GM12878 (cell line): ENCODE data around the gene DLD. TPM values are rescaled to one million over a fixed set of nuclear protein-coding genes. Genes with fewer than 3 reads are reported as not detected.
"Not testable (repeated sequence)": the region's sequence is repeated elsewhere in the genome, so short reads cannot be mapped to it uniquely, and the experiment has no call there.

ENCODE experiments used
- ATAC-seq: fragments of 200-7000 bp; cut with Tn5 transposase; 3 replicates; pipeline ENCODE4 v1.9.1; 2020; ENCODE audit warnings: mild to moderate bottlenecking, moderate library complexity
- BruUV-seq: library from RNA; stranded (reverse); fragments of 400-500 nt; replicated peaks from 2 replicates; lab custom pipeline; 2021; lab: Mats Ljungman, UMichigan
- CTCF ChIA-PET: fragments of 300-600 bp; sonication (Branson Sonifier 250); formaldehyde crosslinking; extraction: SDS; loops from one replicate; lab custom pipeline; 2021; ENCODE audit warnings: inconsistent platforms; lab: Yijun Ruan, JAX
- POLR2A ChIA-PET: fragments of 350-600 bp; formaldehyde crosslinking; extraction: SDS; loops from one replicate; lab custom pipeline; 2021; ENCODE audit warnings: inconsistent platforms; lab: Charles Lee
- RAD21 ChIA-PET: fragments of 300-600 bp; sonication (Branson Sonifier 250); formaldehyde crosslinking; loops from one replicate; lab custom pipeline; 2023; ENCODE audit warnings: antibody characterized with exemption; ENCODE audit not compliant: unreplicated experiment; lab: Charles Lee
- SMC1A ChIA-PET: fragments of 300-600 bp; sonication (Branson Sonifier 250); formaldehyde crosslinking; loops from one replicate; lab custom pipeline; 2023; ENCODE audit not compliant: unreplicated experiment, uncharacterized antibody; lab: Charles Lee
- DNase-seq: peaks from one replicate; pipeline ENCODE4 v3.0.0-alpha.2; 2011; ENCODE audit warnings: low read depth, low spot score
- FAIRE-seq: peaks from 3 replicates; lab custom pipeline; 2011; peaks lifted over from hg19 to GRCh38; lab: Jason Lieb, UNC
- H2AFZ ChIP-seq: 2 replicates; pipeline ENCODE4 v1.6.0; 2011; ENCODE audit warnings: low read depth, low read length, control low read depth; ENCODE audit not compliant: control insufficient read depth
- H3K27ac ChIP-seq: 2 replicates; pipeline ENCODE4 v1.5.1; 2011; ENCODE audit warnings: control low read depth; ENCODE audit not compliant: control insufficient read depth, insufficient read depth
- H3K27me3 ChIP-seq, 2 experiments: replicated peaks in 1 of 2; 2 replicates each; pipeline versions ENCODE4 v1.6.0 to v1.6.1; 2011; ENCODE audit warnings: low read length in 1 of 2; ENCODE audit not compliant: control insufficient read depth in 2 of 2, insufficient read depth in 2 of 2
- H3K36me3 ChIP-seq, 2 experiments: 2 replicates each; pipeline ENCODE4 v1.5.1; 2011; ENCODE audit warnings: low read length in 1 of 2; ENCODE audit not compliant: control insufficient read depth in 2 of 2, insufficient read depth in 2 of 2
- H3K4me1 ChIP-seq: 2 replicates; pipeline ENCODE4 v1.6.1; 2011; ENCODE audit warnings: mild to moderate bottlenecking, low read length, moderate library complexity, mixed read lengths; ENCODE audit not compliant: control insufficient read depth, insufficient read depth
- H3K4me2 ChIP-seq: 2 replicates; pipeline ENCODE4 v1.6.0; 2011; ENCODE audit warnings: control low read depth; ENCODE audit not compliant: control insufficient read depth, insufficient read depth
- H3K4me3 ChIP-seq: fragments of 200-600 bp; sonication (generic); 2 replicates; pipeline ENCODE4 v1.5.1; 2016
- H3K79me2 ChIP-seq: 2 replicates; pipeline ENCODE4 v1.6.0; 2011; ENCODE audit warnings: low read length; ENCODE audit not compliant: control insufficient read depth, insufficient read depth
- H3K9ac ChIP-seq: 2 replicates; pipeline ENCODE4 v1.8.0; 2011; ENCODE audit warnings: low read length, control low read depth, mixed read lengths; ENCODE audit not compliant: control insufficient read depth, insufficient read depth
- H3K9me3 ChIP-seq: replicated peaks from 3 replicates; pipeline ENCODE4 v1.5.1; 2011; ENCODE audit warnings: mild to moderate bottlenecking, low read length; ENCODE audit not compliant: control insufficient read depth, insufficient read depth
- H4K20me1 ChIP-seq: 2 replicates; pipeline ENCODE4 v1.6.0; 2011; ENCODE audit not compliant: control insufficient read depth, insufficient read depth
- ATF7 ChIP-seq: fragments of 450-650 bp; IDR thresholded peaks from 2 replicates; pipeline ENCODE4 v1.6.1; 2016; ENCODE audit warnings: low read depth, mild to moderate bottlenecking
- MXI1 ChIP-seq: fragments of 150-350 bp; IDR thresholded peaks from 2 replicates; pipeline ENCODE4 v1.6.1; 2011; ENCODE audit warnings: low read depth, mild to moderate bottlenecking, inconsistent platforms, low read length, improper control_type of control experiment
- WGBS: methylation state at CpG from one replicate; pipeline ENCODE4 v1.1.6; 2016; ENCODE audit warnings: low lambda C conversion rate; ENCODE audit not compliant: insufficient replicate concordance, insufficient coverage; ENCODE audit errors: missing lambda C conversion rate; 5-methylcytosine and 5-hydroxymethylcytosine counted together
- in situ Hi-C: fragments of 300-500 bp; cut with MboI; formaldehyde crosslinking; loops from 9 replicates; pipeline ENCODE4 v1.14.3; 2018; ENCODE audit warnings: mixed read lengths
- intact Hi-C: fragments of 100-400 bp; cut with micrococcal nuclease; formaldehyde crosslinking; loops from one replicate; pipeline ENCODE4 v1.14.2; 2022; ENCODE audit not compliant: unreplicated experiment
- polyA plus RNA-seq, 11 experiments: library from polyadenylated mRNA; depleted of rRNA in 4 of 11; unstranded in 6 of 11; stranded (reverse) in 5 of 11; fragments of >200 nt; fragmentation: Nextera tagmentation in 4 of 11; fragmentation: Illumina TruSeq in 1 of 11; extraction: Ambion mirVana in 4 of 11; extraction: Trizol in 1 of 11; gene quantifications; 1 replicate in 1 of 11; 2 replicates in 10 of 11; pipeline versions ENCODE4 v1.2.1 to v1.2.3, GENCODE V29; 2011 to 2016; ENCODE audit warnings: inconsistent platforms in 2 of 11, missing spikeins in 2 of 11, low read depth in 1 of 11
- total RNA-seq, 4 experiments: library from RNA; depleted of rRNA in 3 of 4; stranded (reverse); fragments of >200 nt in 3 of 4; fragmentation: Illumina TruSeq in 1 of 4; extraction: Trizol in 1 of 4; gene quantifications; 2 replicates each; pipeline versions ENCODE4 v1.2.1 to v1.2.3, GENCODE V29; 2013 to 2021
- TF ChIP-seq, protein P1 (sequence below): fragments of 450-650 bp; IDR thresholded peaks from 2 replicates; pipeline ENCODE4 v1.6.1; 2017; ENCODE audit warnings: mild to moderate bottlenecking, moderate library complexity

DLD gene
- total and polyA plus RNA-seq, 10 of the 15 experiments (the other 5 are each of a cell fraction or from before 2014, with no cell fraction given): 62.7 to 314 (median 161) TPM

DNA sequence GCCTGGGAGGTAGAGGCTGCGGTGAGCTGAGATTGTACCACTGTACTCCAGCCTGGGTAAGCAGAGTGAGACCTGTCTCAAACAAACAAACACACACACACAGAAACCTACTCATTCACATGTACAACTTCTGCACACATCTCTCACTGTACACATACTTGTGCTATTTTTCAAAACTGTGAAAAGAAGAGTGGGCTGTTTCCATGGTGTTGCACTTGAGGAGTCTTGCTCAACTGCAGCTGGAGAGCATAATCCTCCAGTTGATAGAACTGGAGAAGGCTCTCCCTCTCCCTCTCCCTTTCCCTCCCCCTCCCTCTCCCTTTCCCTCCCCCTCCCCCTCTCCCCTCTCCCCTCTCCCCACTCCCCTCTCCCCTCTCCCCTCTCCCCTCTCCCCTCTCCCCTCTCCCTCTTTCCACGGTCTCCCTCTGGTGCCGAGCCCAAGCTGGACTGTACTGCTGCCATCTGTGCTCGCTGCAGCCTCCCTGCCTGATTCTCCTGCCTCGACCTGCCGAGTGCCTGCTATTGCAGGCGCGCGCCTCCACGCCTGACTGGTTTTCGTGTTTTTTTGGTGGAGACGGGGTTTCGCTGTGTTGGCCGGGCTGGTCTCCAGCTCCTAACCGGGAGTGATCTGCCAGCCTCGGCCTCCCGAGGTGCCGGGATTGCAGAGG lies 43.7 kb upstream of the DLD start (continued):
- TF ChIP-seq, protein P1, sequence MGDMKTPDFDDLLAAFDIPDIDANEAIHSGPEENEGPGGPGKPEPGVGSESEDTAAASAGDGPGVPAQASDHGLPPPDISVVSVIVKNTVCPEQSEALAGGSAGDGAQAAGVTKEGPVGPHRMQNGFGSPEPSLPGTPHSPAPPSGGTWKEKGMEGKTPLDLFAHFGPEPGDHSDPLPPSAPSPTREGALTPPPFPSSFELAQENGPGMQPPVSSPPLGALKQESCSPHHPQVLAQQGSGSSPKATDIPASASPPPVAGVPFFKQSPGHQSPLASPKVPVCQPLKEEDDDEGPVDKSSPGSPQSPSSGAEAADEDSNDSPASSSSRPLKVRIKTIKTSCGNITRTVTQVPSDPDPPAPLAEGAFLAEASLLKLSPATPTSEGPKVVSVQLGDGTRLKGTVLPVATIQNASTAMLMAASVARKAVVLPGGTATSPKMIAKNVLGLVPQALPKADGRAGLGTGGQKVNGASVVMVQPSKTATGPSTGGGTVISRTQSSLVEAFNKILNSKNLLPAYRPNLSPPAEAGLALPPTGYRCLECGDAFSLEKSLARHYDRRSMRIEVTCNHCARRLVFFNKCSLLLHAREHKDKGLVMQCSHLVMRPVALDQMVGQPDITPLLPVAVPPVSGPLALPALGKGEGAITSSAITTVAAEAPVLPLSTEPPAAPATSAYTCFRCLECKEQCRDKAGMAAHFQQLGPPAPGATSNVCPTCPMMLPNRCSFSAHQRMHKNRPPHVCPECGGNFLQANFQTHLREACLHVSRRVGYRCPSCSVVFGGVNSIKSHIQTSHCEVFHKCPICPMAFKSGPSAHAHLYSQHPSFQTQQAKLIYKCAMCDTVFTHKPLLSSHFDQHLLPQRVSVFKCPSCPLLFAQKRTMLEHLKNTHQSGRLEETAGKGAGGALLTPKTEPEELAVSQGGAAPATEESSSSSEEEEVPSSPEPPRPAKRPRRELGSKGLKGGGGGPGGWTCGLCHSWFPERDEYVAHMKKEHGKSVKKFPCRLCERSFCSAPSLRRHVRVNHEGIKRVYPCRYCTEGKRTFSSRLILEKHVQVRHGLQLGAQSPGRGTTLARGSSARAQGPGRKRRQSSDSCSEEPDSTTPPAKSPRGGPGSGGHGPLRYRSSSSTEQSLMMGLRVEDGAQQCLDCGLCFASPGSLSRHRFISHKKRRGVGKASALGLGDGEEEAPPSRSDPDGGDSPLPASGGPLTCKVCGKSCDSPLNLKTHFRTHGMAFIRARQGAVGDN: no peak
- no peak for TF ChIP-seq MXI1
- TF ChIP-seq ATF7: no peak

DNA sequence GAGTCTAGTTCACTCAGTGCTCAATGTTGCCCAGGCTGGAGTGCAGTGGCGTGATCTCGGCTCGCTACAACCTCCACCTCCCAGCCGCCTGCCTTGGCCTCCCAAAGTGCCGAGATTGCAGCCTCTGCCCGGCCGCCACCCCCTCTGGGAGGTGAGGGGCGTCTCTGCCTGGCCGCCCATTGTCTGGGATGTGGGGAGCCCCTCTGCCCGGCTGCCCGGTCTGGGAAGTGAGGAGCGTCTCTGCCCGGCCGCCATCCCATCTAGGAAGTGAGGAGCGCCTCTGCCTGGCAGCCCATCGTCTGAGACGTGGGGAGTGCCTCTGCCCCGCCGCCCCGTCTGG lies 43.2 kb upstream of the DLD start:
- intact Hi-C loops, H2AFZ ChIP-seq, H3K9me3 ChIP-seq, H3K4me1 ChIP-seq, H3K27me3 ChIP-seq, DNase-seq, FAIRE-seq, in situ Hi-C loops, H3K36me3 ChIP-seq, H3K79me2 ChIP-seq, H3K4me2 ChIP-seq, POLR2A ChIA-PET, H3K9ac ChIP-seq, SMC1A ChIA-PET, H3K4me3 ChIP-seq, H4K20me1 ChIP-seq, BruUV-seq, CTCF ChIA-PET, RAD21 ChIA-PET, ATAC-seq, H3K27ac ChIP-seq: not testable (repeated sequence)
- 65% methylated on average over 7 of the region's 20 CpGs for WGBS

DNA sequence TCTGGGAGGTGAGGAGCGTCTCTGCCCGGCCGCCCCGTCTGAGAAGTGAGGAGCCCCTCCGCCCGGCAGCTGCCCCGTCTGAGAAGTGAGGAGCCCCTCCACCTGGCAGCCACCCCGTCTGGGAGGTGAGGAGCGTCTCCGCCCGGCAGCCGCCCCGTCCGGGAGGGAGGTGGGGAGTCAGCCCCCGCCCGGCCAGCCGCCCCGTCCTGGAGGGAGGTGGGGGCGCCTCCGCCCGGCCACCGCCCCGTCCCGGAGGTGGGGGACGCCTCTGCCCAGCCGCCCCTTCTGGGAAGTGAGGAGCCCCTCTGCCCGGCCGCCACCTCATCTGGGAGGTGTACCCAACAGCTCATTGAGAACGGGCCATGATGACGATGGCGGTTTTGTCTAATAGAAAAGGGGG lies 42.8 kb upstream of the DLD start:
- CTCF ChIA-PET, H3K4me3 ChIP-seq, H3K9ac ChIP-seq, RAD21 ChIA-PET, FAIRE-seq, BruUV-seq, H3K27ac ChIP-seq, POLR2A ChIA-PET, in situ Hi-C loops, H3K79me2 ChIP-seq, H3K27me3 ChIP-seq, DNase-seq, H4K20me1 ChIP-seq, H2AFZ ChIP-seq, intact Hi-C loops, H3K4me2 ChIP-seq, H3K36me3 ChIP-seq, H3K9me3 ChIP-seq, H3K4me1 ChIP-seq, SMC1A ChIA-PET, ATAC-seq: not testable (repeated sequence)
- WGBS: 83% methylated on average over 24 of the region's 31 CpGs
